ENCODE data around the gene TSR3.

The TSR3 gene

GRCh38 chr16:1348926-1349325 lies 2.8 kb downstream of the TSR3 start:
- Histone ChIP-seq H3K27ac (replicated peaks) (no peak overlapping the region), H3K4me3 (replicated peaks; ENCODE audit: insufficient read depth, low read length) (no peak overlapping the region), H3K27me3 (ENCODE audit: insufficient read depth, poor library complexity, severe bottlenecking) (no peaks in the 10 kb centered on the region)
- TF ChIP-seq GABPA (IDR thresholded peaks at IDR 0.05; ENCODE audit: low read depth), result no peak
- no peak for TF ChIP-seq REST (IDR thresholded peaks at IDR 0.05; ENCODE audit: insufficient replicate concordance, low read depth)
- TF ChIP-seq CTCF (IDR thresholded peaks at IDR 0.05; ENCODE audit: insufficient read depth, low read length), result no peak
- no peak for TF ChIP-seq POLR2AphosphoS5 (IDR thresholded peaks at IDR 0.05; ENCODE audit: low read depth)
- TF ChIP-seq SPI1 (IDR thresholded peaks at IDR 0.05; ENCODE audit: borderline replicate concordance, low read depth), result no peak
- DNase-seq (ENCODE audit: low read depth in 1 of 2, low spot score in 1 of 2), result no peak

GRCh38 chr16:1348441-1348840 lies 3.2 kb downstream of the TSR3 start:
- TF ChIP-seq GABPA (IDR thresholded peaks at IDR 0.05; ENCODE audit: low read depth) (no peak), REST (IDR thresholded peaks at IDR 0.05; ENCODE audit: insufficient replicate concordance, low read depth) (no peak), CTCF (IDR thresholded peaks at IDR 0.05; ENCODE audit: insufficient read depth, low read length) (no peak), POLR2AphosphoS5 (IDR thresholded peaks at IDR 0.05; ENCODE audit: low read depth) (no peak), SPI1 (IDR thresholded peaks at IDR 0.05; ENCODE audit: borderline replicate concordance, low read depth) (no peak)
- peaks cover 2% of the 10 kb centered on the region for H3K27me3 ChIP-seq (ENCODE audit: insufficient read depth, poor library complexity, severe bottlenecking)
- no peak overlapping the region for H3K4me3 ChIP-seq (replicated peaks; ENCODE audit: insufficient read depth, low read length)
- no peak for DNase-seq (ENCODE audit: low read depth in 1 of 2, low spot score in 1 of 2)
- no peak overlapping the region for H3K27ac ChIP-seq (replicated peaks)

GRCh38 chr16:1347962-1348361 lies 3.7 kb downstream of the TSR3 start:
- Histone ChIP-seq H3K27me3 (ENCODE audit: insufficient read depth, poor library complexity, severe bottlenecking) (peaks cover 4% of the 10 kb centered on the region), H3K27ac (replicated peaks) (no peak overlapping the region), H3K4me3 (replicated peaks; ENCODE audit: insufficient read depth, low read length) (no peak overlapping the region)
- TF ChIP-seq REST (IDR thresholded peaks at IDR 0.05; ENCODE audit: insufficient replicate concordance, low read depth), result no peak
- no peak for TF ChIP-seq CTCF (IDR thresholded peaks at IDR 0.05; ENCODE audit: insufficient read depth, low read length)
- no peak for TF ChIP-seq GABPA (IDR thresholded peaks at IDR 0.05; ENCODE audit: low read depth)
- no peak for TF ChIP-seq SPI1 (IDR thresholded peaks at IDR 0.05; ENCODE audit: borderline replicate concordance, low read depth)
- no peak for TF ChIP-seq POLR2AphosphoS5 (IDR thresholded peaks at IDR 0.05; ENCODE audit: low read depth)
- DNase-seq (ENCODE audit: low read depth in 1 of 2, low spot score in 1 of 2), result no peak

All from HL-60 (cell line).